ENCODE data around the gene UPK3BL1.
"Not testable (repeated sequence)": the region's sequence is repeated elsewhere in the genome, so short reads cannot be mapped to it uniquely, and the experiment has no call there.

- TF ChIP-seq EZH2 (optimal IDR thresholded peaks at IDR 0.05; ENCODE audit: low read depth, low read length); CTCF (IDR thresholded peaks at IDR 0.05; ENCODE audit: low read length): not testable (repeated sequence)
These were observed 26.0 kb downstream of the UPK3BL1 start, which contains the start of gene RASA4 for GRCh38 chr7:102616507-102617125.
